IMR-90 (cell line): ENCODE measurements around the gene INTU. TPM values are rescaled to one million over a fixed set of nuclear protein-coding genes. Genes with fewer than 3 reads are reported as not detected.

Experiments used
- polyA plus RNA-seq, 3 experiments: library from polyadenylated mRNA; depleted of rRNA; stranded (reverse); fragments of >200 nt; gene quantifications; 2 replicates each; pipeline ENCODE4 v1.2.3, GENCODE V29; 2012; ENCODE audit warnings: low replicate concordance in 1 of 3
- total RNA-seq: library from RNA; depleted of rRNA; stranded (reverse); fragments of >200 nt; gene quantifications from 2 replicates; pipeline ENCODE4 v1.2.3, GENCODE V29; 2012; rRNA removed

The INTU gene
- total and polyA plus RNA-seq, 2 of the 4 experiments (the other 2 are of a cell fraction) = 6.5 to 10.8 TPM

Other genes with a start within 250 kb of the INTU start
- not detected in 2 replicates for gene SLC25A31, start 97.4 kb downstream of the INTU start, total RNA-seq
- not detected in 2 replicates for gene SLC25A31, start 97.4 kb downstream of the INTU start, polyA plus RNA-seq (2012; rRNA removed)
- 2.3 and 3.9 TPM in 2 replicates for gene HSPA4L, start 149.4 kb downstream of the INTU start, total RNA-seq
- 0.84 and 0.89 TPM in 2 replicates for gene HSPA4L, start 149.4 kb downstream of the INTU start, polyA plus RNA-seq (2012; rRNA removed)
- 15.1 and 16.1 TPM in 2 replicates for gene PLK4, start 247.9 kb downstream of the INTU start, total RNA-seq
- gene PLK4, start 247.9 kb downstream of the INTU start, polyA plus RNA-seq (2012; rRNA removed) = 9.2 and 11.2 TPM in 2 replicates